Superior temporal gyrus (tissue), 1 donor: Measurements from ENCODE around the gene UBE3D.
"Not testable (repeated sequence)": the region's sequence is repeated elsewhere in the genome, so short reads cannot be mapped to it uniquely, and the experiment has no call there.

ENCODE experiments used
- DNase-seq: peaks from one replicate; pipeline ENCODE4 v3.0.0-alpha.2; 2016; ENCODE audit errors: extremely low spot score

UBE3D gene

DNA sequence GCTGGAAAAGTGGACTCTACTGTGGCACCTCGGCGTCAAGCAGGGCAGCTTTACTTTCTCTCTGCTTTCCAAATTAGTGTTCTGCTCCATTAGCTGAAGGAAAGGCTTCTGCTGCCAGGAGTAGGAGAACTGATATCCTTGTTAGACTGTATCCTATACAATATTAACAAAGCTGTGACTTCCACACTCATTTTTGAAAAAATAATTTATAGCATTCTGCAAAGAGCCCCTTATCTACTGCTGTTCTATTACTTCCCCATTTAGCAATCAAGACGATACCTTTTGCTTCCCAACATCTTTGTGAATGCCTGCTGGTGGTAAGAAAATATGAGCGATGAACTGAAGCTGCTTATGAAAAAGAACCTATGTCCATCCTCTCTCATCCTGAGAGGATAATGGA, 151.1 kb downstream of the UBE3D start:
- DNase-seq: no peak

DNA sequence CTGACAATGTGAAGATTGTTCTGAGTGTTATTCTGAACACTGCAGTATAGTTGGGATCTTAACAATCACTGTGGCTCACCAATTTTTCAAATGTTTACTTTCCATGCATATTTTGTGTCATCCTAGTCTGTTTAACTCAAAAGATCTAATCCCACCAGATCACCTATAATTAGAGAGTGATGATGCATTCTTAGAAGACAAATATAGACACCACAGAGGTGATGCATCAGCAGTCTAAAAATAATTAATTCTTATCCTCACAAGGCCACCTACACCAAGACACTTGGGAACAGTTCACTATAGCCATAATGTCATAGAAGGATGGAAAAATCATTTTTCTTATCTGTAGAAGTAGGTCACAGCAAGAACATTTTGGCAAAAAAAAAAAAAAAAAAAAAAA, 154.8 kb downstream of the UBE3D start:
- DNase-seq: peak; percentile 29

DNA sequence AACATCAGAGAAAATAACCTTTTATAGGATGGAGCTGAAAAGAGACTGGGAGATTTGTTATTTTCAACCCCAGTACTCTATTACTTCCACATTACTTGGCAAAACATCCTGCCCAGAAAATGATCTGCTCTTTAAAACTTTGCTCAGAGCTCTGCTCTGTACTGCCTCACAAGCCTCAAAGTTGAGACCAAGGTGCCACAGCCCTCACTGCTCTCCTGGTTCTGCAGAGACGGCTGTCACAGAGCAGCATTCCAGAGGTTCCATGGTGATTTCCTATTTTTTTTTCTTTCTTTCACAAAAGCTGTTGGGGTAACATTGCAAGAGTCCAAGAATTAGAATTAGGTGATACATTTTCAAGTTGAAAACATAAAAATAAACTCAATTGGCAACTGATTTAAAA, 155.2 kb downstream of the UBE3D start:
- no peak for DNase-seq

DNA sequence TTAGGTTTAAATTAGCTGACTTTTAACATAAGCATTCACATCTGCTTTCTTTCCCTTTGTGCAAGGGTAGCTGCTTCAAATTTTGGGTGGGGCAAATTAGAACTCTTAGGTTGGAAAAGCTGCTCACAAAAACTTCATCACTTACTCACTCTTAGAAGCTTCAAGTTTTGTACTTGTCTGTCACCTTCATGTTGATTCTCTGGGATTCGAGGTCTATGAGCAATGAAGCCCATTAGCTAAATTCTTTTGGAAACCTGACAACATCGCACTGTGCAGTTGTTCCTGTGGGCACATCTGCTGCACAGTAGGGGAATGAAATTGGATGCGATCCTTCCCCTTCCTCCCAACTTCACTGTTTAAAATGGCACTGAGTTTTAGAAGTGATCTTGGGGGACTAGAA, 156.1 kb downstream of the UBE3D start:
- no peak for DNase-seq

DNA sequence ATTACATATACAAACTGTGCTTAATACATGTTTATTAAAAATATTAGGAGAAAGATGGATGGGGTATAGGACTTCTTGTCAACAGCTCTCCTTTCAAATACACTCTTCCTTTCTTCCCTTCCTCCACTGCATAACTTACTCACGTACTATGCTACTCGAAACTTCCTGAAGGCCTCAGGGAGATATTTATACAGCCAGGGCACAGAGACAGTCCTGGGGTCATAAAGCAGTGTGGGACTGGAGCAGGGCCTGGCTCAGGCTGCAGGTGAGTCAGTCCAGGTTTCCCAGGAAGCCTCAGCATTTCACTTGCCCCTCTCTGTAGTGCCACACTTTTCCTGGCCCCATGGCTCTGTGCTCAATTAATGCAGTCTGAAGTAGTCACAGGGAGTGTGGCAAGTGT, 157.0 kb downstream of the UBE3D start:
- no peak for DNase-seq

DNA sequence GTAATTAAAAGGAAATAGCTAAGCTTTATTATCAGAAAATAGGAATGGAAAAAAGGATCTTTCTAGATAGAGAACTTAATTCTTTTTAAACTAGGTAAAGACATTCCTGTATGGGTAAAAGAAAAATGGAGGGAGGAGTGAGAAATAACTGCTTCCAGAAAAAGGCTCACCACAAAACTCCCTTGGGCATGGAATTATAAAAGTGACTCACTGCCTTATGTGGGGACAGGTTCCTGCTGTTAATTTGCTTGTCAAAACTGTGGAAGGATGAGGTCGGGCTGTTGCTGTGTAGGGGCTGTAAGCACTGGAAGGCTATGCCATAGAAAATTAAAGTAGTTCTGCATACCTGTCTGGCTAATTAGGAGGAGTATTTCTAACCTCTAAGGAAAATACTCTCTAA, 158.7 kb downstream of the UBE3D start:
- no peak for DNase-seq

DNA sequence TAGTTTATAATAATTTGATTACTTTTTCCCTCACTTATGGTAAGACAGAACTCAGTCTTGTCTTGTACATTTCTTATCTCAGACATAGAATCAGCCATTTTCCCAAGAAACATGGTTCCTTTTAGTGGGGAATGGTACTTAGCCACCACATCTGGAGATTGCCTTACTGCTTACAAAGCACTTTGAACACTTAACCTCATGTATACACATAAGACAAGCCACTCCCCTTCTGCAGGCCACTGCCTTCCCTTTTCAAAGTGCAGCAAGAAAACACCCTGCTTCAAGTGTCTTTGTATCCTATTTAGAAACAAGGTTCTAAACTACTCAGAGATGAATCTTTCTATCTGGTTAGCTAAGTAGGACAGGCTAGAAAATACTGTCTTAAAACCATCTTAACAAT, 159.2 kb downstream of the UBE3D start:
- no peak for DNase-seq

DNA sequence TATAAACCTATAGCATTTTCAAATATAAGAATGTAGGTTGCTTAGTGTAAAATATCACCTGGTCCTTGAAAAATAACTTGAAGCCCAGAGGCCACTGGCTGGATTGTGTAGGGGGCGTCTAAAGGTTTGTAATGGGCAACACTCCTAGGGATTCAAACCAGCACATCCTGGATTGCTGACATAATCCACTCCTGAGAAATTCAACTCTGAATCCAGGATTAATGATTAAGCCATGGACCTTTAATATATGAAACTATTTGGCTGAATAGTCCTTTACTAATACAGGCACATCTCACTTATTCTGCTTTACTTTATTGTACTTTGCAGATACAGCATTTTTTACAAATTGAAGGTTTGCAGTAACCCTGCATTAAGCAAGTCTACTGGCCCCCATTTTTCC, 160.8 kb downstream of the UBE3D start:
- no peak for DNase-seq

DNA sequence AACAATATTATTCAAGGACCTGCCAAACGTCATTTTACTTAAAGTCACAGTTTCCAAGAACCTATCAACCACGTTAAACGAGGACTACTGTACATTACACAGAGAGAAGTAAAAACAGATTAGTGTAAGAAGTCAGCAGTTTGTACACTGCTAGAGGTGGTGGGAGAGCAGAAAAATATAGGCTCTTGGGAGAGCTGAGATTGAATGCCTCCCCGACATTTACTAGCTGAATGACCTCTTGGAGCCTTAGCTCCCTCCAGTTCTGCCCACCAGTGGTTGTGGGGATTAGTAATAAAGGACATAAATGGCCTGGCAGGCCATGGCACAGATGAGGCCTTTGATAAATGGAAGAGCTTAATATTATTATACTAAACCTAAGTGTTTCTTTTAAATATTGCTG, 161.4 kb downstream of the UBE3D start:
- DNase-seq: no peak

DNA sequence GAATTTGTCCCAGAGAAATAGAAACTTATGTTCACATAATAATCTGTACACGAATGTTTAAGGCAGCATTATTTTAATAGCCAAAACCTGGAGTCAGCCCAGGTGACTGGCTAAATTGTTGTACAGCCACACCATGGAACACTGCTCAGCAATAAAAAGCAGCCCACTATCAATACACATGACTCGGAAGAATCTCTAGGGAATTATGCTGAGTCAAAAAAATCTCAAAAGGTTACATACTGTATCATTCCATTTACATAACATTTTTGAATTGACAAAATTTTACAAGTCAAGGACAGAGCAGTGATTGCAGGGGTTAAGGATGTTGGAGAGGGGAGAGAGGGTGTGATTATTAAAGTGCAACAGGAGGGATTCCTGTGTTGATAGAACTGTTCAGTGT, 163.4 kb downstream of the UBE3D start:
- DNase-seq: no peak

DNA sequence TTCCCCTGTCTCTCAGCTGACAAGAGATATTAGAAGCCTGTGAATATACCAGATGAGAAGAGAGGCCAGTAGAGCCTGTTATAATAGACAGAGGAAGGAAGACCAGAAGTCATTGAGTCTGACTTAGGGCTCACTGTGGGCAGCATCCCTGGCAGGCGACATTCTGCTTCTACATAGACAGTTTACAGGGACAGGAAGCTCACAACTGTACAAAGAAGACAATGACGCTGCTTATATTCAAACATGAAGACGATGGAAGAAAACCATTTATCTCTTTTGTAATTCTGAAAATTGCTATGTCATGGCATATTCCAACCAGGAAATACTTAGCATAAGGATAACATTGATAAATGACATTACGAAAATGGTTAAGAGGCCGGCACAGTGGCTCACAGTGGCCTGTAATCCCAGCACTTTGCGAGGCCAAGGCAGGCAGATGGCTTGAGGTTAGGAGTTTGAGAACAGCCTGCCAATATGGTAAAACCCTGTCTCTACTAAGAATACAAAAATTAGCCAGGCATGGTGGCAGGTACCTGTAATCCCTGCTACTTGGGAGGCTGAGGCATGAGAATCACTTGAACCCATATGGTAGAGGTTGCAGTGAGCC, 170.9 kb downstream of the UBE3D start:
- DNase-seq: no peak

DNA sequence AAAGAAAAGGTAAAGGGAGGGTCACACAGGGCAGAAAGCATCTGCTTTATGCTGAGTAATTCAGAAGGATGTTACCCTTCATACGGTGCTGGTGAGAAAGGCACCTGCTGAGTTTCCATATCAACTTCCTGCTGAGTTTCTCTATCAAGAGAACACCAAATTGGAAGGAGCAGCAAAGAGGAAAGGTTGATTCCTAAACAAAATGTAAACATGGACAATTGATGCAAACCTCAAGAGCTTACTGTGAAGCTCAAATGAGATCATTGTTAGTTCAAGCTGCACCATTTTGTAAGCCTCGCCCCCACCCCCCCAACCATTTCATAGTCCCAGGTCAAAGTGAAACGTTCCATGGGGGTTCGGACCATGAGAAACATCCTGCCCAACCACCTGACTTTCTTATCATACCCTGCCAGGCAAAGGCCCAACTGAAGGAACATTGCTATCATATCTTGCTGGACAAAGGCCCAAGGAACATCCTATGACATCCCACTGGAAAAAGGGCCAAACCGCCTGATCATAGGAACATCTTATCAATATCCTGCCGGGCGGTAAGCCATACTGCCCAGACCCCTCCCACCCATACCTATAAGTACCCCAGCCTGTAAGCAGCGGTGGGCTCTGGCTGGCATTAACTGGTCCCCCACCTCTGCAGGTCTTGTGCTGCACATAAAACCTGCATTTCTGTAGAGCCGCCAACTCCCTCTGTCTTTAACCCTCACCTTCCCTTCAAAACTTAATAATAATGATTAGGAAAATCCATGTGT, 171.6 kb downstream of the UBE3D start:
- no peak for DNase-seq

DNA sequence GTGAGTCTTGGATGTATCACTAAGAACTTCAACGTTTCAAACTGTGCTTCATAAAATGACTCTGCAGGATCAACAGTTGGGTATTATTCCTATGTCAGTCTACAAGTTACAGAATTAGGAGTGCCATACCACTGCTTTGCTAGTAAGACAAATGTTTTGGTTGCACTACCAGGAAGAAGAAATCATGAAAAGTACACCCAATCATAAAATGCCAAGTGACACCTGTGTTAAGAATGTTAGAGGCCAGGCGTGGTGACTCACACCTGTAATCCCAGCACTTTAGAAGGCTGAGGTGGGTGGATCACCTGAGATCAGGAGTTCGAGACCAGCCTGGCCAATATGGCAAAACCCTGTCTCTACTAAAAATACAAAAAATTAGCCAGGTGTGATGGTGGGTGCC, 174.1 kb downstream of the UBE3D start:
- not testable (repeated sequence) for DNase-seq

DNA sequence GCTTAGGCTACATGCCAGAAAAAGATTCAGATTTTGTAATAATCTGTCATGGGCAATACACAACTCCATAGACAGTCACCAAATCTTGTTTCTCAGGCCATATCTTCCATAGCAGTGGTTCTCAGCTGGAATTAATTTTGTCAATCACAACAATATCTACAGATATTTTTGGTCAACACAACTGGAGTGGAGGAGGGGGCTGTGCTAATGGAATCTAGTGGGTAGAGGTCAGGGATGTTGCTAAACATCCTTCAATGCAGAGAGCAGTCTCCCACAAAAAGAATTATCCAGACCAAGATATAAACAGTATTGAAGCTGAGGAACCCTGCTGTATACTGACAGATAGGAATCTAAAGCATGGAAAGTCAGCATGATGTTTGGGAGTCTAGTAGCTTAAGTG, 174.6 kb downstream of the UBE3D start:
- no peak for DNase-seq

DNA sequence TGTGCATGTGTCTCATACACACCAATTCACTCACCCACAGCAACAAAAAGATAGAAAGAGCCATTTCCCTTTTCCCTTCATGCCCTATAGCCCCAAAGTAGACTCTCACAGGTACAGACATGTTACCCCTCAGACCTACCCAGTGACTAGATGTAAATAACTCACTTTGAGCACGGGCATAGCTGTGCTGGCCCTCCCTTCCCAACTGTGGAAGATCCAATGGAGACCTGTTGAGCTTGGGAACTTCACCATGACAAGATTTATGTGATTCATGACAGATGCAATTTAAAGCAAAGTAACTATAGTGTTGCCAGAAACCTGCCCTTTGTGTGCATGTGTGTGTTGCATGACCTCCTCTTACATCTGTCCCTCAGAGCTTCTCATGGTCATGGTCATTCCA, 175.4 kb downstream of the UBE3D start:
- no peak for DNase-seq

DNA sequence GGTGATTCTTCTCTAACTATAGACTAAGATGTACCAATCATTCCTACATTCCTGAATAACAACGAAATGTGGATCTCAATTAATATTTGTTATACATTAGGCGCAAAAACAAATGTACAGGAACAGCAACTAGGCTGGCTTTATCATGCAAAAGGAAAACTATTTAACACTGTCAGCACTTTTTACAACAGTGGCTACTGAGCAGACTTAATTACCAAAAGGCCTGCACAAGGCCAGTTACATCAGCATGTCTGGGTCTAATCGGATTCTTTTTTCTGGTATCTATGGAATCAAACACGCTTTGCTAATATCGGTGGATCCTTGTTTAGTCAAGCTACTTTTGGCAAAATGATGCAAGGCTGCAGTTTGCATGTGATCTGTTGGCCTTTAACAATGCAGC, 176.5 kb downstream of the UBE3D start:
- DNase-seq: no peak

DNA sequence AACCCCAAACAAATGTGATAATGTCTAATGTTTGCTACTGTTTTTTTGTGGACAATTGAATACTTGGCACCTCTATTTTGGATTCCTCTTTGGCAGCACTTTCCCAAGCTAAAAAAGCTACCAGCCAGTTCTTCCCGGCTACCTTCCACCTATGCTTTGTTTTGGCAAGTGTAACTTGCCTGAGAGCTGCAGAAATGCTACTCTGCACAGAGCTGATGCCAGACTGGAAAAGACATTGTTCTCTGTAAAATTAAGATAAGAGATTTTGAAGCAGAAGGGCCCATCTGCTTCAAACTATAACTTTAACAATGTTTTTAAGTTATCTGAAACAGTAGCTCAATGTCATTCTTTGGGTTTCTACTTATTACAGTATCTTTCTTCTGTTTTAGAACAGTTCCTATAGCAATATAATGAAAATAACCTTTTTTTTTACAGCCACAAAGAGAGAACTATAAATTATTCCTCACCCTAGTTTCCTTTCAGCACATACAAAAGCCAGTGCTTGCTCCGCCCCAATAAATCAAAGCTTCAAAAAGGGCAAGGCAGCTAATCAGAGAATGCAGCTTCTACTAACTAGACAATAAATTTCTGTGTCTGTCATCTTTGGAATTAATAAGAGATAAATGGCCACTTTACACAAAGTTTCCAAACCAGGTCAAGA, 183.1 kb downstream of the UBE3D start:
- no peak for DNase-seq

DNA sequence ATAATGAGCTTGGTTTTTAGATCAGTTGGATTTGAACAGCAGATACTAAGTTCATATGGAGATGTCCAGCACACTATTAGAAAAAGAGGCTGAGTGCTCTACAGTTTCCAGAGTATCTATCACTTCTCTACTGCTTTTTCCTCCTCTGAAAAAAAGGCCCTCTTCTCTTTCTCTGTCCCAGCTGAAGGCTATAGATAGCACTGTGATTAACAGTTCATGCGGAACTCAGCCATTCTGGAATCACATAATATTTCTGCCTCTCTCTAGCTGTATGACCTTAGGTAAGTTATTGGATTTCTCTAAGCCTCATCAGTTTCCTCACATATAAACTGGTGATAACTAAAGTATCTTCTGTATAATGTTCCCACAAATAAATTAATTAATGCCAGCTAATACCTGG, 184.1 kb downstream of the UBE3D start:
- DNase-seq: no peak

DNA sequence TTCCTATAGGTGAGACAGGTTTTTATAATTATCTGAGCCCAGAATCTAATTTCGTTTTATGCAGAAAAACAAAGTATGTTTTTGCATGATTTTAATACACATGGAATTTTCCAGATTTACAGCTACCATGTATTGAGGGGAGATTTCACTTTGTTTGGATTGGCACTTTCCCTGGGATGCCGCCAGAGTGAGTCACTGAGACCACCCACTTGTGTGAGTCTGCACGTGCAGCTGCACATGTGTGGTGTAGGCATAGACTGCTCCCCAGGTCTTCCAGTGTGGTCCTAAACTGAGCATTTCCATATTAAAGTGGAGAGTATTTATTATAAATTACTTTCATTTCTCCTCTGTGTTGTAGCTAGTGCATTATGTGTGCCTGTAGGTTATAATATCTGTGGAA, 186.8 kb downstream of the UBE3D start:
- no peak for DNase-seq

DNA sequence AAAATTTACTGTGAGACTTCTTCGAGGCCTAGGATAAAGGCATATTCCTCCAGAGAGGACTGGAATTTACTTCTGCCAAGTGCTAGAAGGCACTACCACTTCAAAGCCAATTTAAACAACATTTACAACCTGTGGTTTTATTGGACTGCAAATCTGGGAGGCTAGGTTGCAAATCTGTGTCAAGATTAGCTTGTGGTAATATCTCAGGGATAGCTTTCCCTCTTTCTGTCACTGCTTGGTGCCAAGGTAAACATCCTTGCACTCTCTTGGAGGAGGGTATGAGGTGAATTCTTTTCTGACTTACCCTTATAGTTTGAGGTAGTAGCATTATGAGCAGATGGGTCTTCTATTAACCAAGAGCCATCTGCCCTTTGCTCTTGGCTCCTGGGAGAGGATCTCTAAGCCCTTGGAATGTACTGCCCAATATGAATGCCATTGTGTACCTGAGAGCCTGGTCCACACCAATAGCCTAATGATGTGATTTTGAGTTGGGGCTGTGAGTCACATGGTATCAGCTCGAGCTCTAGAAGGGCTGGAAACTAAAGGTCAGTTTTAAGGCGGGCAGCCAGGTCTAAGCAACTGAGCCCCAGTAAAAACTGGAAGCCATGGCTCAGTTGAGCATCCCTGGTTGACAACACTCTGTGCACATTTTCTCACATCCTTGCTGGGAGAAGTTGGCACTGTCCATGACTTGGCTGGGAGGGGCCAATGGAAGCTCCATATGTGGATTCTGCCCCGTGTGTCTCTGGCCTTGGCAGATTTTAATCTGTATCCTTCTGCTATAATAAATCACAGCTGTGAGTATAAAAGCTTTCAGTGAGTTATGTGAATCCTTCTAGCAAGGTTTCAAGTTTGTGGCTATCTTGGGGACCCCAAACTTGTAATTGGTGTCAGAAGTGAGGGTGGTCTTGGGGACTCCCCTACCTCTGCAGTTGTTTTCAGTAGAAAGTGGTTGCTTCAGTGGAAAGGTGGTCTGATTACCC, 188.1 kb downstream of the UBE3D start:
- no peak for DNase-seq

DNA sequence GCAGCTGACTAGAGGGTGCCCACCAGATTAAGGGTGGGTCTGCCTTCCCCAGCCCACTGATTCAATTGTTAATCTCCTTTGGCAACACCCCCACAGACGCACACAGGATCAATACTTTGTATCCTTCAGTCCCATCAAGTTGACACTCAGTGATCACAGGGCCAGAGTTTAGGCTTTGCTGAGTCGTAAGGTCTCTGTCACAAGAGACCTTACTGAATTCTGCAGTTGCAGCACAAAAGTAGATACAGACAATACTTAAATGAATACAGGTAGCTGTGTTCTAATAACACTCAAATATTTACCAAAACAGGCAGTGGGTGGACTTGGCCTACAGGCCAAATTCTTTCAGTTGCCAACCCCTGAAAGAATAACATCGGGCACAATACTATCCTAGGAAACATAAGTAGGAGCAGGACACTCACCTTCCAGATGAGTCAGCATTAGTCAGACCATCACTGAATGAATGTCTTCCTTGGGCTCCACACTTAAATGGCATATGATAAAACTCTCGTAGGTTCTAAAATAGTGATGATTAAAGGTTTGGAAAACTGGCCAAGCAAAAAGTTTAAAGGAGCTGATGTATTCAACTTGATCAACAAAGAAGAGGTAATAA, 190.0 kb downstream of the UBE3D start:
- no peak for DNase-seq

DNA sequence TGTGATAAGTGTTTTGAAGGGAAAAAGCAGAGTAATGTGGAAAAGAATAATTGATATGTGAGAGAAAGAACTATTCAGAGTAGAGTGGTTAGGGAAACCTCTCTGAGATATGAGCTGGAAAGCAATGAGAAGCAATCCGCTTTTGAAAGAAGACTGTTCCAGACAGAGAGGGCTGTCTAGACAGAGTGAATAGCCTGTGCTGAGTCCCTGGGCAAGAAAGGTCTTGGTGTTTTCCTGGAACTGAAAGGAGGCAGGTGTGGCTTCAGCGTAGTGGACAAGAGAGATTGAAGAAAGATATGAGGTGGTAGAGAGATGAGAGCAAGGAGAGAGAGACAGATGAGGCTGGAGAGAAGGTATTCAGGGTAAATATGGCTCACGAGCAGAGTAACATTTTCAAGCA, 190.8 kb downstream of the UBE3D start:
- no peak for DNase-seq
